ENCODE results near the gene POMZP3.
"Not testable (repeated sequence)": the region's sequence is repeated elsewhere in the genome, so short reads cannot be mapped to it uniquely, and the experiment has no call there.

The POMZP3 gene

DNA sequence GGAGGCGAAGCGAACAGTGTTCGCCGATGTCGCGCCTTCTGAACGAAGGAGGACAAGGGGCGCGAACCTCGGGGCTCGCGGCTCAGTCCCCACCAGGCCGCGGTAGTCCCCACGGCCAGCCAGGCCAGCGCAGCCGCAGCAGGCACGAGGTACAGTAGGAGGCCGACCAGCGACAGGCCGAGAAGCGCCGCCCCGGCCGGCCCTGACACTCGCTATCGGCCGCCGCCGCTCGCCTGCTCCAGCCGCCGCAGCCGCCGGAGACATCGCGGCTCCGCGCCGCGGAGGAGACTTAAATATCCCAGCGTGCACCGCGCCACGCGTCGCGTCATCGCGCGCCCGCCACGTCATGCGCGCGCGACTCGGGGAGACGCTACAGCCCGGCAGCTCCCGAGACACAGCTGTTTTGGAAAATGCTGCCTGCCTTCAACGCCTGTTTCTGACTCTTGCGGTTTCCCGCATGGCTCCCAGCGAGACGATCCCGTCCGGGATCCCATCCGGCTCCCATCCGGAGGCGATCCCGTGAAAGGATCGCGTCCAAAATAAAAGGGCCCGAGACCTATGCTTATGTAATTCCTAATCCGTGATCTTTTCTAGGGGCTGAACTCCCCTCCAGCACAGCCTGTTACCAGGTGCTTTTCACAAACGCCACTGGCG, at the start of gene POMZP3:
Gene POMZP3, minus strand, starts transcription at position 291 of the 654 bp plus-strand sequence. CDS start 1,215 bp downstream, outside the sequence.
- not testable (repeated sequence) for DNase-seq

DNA sequence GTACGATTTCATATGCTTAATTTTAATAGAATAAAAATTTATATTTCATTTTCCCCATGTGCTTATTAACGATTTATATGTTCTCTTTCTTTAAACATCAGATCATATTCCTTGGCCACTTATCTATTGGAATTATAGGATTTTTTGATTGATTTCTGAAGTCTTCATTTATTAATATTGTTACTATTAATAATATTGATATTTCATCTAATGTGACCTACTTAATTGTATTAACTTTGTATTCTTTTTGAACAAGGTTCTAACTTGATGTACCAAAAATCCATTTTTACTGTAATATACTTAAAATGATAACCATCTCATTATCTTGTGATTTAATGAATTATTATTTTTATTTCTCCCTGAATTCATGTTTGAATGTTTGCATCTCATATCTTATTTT, 48.7 kb upstream of the POMZP3 start:
- not testable (repeated sequence) for DNase-seq

DNA sequence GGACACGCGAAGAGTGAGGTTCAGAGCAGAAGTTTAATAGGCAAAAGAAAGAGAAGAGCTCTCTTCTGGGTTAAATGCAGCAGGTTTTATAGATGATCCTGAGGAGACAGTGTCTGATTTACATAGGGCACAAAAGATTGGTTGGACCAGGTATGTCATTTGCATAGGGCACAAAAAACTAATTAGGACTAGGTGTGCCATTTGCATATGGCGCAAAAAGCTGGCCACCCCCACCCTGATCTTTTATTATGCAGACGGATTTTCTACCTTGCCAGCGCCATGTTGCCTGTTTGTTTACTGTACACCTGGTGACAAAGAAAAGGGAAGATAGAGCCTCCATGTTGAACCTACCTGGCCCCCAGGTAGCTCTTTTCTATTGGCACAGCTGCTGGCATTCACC, 46.3 kb upstream of the POMZP3 start:
- not testable (repeated sequence) for DNase-seq

DNA sequence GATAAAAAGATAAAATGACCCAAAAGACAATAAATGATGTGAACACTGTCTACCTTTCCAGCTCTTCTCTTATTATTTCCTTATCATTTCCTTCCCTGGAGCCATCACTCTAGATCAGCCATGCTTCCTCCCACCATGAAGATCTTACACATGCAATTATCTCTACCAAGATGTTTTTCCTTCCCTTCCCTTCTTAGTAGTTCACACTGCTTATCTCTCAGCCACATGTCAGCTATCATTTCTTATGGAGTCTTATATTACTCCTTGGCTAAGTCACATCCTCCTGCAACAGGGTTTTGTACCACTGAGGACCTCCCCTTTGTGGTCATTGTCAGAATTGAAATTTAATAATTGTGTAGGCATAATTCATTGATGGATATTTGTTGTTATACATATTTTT, 32.1 kb upstream of the POMZP3 start:
- DNase-seq: not testable (repeated sequence)

GRCh38 chr7:76656425-76656824, 29.3 kb upstream of the POMZP3 start:
- not testable (repeated sequence) for DNase-seq

GRCh38 chr7:76642620-76643019, 15.5 kb upstream of the POMZP3 start:
- not testable (repeated sequence) for DNase-seq

- not testable (repeated sequence) for DNase-seq
These were observed 10.1 kb upstream of the POMZP3 start for GRCh38 chr7:76637061-76637691.

GRCh38 chr7:76626581-76626980, 498 bp downstream of the POMZP3 start:
- not testable (repeated sequence) for DNase-seq

DNA sequence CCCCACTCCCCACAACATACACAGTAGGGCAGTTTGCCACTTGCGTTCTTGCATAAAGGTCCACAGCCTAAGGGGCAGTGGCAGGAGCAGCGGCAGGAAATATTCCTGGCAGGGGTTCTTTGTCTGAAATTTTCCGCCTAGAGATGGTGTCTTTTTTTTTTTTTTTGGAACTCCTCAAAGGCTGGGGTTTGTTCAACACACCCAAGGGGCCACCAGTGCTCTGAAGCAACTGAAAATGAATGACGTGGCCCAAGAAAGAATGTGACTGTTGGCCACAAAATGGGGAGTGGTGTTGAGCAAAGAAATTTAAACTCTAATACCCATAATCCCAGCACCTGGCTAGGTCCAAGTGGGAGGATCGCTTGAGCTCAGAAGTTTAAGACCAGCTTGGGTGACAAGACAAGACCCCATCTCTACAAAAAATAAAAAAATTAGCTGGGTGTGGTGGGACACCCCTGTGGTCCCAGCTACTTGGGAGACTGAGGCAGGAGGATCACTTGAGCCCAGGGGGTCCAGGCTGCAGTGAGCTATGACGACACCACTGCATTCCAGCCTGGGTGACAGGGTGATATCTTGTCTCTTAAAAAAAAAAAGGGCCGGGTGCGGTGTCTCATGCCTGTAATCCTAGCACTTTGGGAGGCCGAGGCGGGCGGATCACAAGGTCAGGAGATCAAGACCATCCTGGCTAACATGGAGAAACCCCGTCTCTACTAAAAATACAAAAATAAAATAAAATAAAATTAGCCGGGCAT, 7.5 kb downstream of the POMZP3 start:
- DNase-seq: not testable (repeated sequence)

GRCh38 chr7:76613783-76614182, 13.3 kb downstream of the POMZP3 start:
- DNase-seq: not testable (repeated sequence)

DNA sequence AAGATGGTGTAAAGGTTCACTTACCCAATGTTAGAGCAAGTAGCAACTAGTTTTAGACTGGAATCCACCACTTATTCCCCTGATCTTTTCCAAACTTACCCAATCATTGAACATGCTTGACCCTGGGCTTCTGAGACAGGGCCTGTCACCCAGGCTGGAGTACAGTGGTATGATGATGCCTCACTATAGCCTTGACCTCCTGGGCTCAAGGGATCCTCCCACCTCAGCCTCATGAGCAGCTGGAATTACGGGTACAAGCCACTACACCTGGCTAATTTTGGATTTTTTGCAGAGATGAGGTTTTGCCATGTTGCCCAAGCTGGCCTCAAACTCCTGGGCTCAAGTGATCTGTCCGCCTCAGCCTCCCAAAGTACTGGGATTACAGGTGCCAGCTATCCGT, 14.8 kb downstream of the POMZP3 start:
- DNase-seq: not testable (repeated sequence)

- DNase-seq: not testable (repeated sequence)
These were observed 17.2 kb downstream of the POMZP3 start for GRCh38 chr7:76609864-76610263.

DNA sequence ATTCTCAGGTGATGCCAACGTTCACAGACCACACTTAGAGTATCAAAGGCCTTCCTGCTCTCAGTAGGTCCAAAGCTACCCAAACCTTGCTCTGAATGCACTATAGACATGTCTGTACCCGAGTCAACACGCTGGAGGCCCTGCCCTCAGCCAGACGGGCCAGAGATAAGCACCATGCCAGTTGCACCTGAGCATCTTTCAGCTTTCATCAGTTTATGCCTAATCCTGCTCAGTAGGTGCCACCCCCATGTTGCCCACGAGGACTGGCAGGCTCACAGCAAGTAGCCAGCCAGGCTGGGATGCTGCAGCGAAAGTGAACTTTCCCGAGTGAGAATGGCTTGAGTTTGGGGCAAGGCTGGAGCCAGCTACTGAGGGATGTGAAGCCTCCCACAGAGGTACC, 18.6 kb downstream of the POMZP3 start:
- not testable (repeated sequence) for DNase-seq

- DNase-seq: peak; percentile 49
These were observed 21.1 kb downstream of the POMZP3 start for GRCh38 chr7:76606027-76606426.

DNA sequence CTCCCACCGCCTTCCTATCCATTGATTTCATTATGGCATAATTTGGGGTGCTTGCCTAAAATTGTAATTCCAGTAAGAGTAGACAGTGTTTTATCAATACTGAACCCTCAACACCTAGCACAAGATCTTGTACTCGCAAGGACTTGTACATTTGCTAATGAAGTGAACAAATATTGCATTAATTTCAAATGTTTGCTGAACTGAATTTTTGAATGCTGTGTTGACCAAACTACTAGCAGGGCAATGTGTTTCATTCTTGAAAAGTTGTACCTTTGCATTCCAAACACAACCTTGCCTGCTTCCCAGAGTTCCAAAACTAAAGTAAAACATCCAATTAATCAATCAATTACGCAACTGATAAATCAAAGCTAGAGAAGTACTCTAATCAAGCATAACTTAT, 26.4 kb downstream of the POMZP3 start:
- DNase-seq: not testable (repeated sequence)

GRCh38 chr7:76600116-76600482, 27.0 kb downstream of the POMZP3 start:
- DNase-seq: not testable (repeated sequence)

DNA sequence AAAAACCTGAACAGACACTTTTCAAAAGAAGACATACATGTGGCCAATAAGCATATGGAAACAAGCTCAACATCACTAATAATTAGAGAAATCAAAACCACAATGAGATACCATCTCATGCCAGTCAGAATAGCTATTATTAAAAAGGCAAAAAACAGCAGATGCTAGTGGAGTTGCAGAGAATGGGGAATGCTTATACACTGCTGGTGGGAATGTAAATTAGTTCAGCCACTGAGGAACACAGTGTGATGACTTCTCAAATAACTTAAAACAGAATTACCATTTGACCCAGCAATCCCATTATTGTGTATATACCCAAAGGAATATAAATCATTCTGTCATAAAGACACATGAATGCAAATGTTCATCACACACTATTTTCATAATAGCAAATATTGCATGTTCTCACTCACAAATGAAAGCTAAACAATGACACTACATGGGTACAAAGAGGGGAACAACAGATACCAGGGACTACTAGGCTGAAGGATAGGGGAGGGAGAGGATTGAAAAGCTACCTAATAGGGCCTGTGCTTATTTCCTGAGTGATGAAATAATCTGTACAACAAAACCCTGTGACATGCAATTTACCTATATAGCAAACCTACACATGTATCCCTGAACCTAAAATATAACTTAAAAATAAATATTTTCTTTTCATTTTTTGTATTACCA, 28.4 kb downstream of the POMZP3 start:
- DNase-seq: not testable (repeated sequence)

DNA sequence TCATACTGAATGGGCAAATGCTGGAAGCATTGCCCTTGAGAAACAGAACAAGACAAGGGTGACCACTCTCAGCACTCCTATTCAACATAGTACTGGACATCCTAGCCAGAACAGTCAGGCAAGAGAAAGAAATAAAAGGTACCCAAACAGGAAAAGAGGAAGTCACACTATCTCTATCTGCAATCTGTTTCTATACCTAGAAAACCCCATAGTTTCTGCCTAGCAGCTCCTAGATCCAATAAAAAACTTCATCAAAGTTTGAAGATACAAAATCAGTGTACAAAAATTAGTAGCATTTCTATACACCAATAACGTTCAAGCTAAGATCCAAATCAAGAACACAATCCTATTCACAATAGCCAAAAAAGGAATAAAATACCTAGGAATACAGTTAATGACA, 29.8 kb downstream of the POMZP3 start:
- DNase-seq: not testable (repeated sequence)

DNA sequence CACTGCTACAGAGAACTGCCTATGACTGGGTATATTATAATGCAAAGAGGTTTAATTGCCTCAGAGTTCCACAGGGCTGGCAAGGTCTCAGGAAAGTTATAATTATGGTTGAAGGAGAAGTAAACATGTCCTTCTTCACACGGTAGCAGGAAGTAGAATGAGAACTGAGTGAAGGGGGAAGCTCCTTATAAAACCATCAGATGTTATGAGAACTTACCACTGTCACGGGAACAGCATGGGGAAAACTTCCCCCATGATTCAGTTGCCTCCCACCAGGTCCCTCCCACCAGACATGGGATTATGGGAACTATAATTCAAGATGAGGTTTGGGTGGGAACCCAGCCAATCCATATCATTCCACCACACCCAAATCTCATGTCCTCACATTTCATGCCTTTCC, 34.4 kb downstream of the POMZP3 start:
- not testable (repeated sequence) for DNase-seq

DNA sequence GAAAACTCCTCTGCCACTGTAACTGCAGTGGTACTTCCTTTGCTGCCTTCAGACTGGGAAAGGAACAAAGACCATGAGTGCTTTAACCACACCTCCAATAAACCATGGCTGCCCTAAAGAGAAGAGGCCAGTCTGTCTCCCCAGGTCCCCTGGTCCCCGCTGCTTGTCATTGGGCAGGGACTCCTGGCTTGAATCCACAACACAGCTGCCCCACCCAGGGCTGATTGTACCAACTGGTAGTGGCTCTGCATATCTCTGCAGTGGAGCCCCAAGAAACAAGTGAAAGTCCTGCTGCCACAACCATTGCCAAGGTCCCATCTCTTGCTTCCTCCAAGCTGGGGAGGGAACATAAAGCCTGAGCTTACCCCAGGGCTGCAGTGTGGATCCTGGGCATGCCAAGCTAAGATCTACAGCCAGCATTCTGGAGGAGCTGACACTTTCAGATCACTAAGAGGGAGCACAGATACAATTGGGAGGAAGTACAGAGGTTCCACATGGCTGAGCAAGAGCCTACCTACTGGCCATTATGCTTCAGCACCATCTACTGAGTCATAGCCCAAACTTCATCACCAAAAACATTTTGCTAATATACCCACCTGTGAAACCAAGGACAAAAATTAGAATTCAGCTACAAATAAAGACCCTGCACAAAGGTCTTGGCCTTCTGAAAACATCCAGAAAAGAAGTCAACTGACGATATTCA, 35.3 kb downstream of the POMZP3 start:
- DNase-seq: not testable (repeated sequence)

- DNase-seq: not testable (repeated sequence)
These were observed 36.0 kb downstream of the POMZP3 start for GRCh38 chr7:76591033-76591432.

DNA sequence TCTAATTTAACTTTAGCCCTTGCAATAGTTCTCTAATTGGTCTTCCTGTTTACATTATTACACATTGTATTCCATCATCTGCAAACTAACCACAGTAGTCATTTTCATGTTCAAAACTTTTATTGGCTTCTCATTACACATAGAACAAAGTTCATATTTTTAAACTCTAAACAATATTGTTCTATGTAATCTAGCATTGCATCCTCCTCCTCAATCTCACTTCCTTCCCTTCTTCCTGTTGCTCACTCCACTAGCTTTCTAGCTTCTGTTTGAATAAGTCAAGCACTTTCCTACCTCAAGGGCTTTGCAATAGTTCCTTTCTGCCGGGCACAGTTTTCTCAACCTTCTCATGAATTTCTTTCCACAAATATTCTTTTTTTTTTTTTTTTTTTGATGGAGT, 38.5 kb downstream of the POMZP3 start:
- not testable (repeated sequence) for DNase-seq
